ENCODE measurements around the gene ZNF316. TPM values are rescaled to one million over a fixed set of nuclear protein-coding genes. Genes with fewer than 3 reads are reported as not detected.

Gene ZNF316
- 9.1 and 20.3 TPM in 2 replicates for total RNA-seq (2014; rRNA removed; shearing (Covaris generic); ENCODE audit: low replicate concordance)

- Histone ChIP-seq H3K4me3 (ENCODE audit: low read length) (peak within 1 kb of the TSS; percentile 78), H3K27me3 (ENCODE audit: low read length) (no peaks in the 10 kb centered on the region), H3K9ac (ENCODE audit: low read length) (peak within 1 kb of the TSS; percentile 88), H3K9me3 (ENCODE audit: low read length) (no peaks in the 10 kb centered on the region), H2AFZ (ENCODE audit: low read length) (peak within 1 kb of the TSS; percentile 62; the same call in 1 of the 2 replicates), H3K9me2 (replicated peaks; ENCODE audit: insufficient read depth, low read length) (no peaks in the 10 kb centered on the region), H3K79me2 (ENCODE audit: low read length) (peaks cover 42% of the 10 kb centered on the region), H3K4me1 (ENCODE audit: low read length) (peaks cover 16% of the 10 kb centered on the region), H3K36me3 (ENCODE audit: insufficient read depth, low read length) (0 out of 2 replicates have a peak, but pooled peaks cover 6% of the 10 kb centered on the region), H3K4me2 (ENCODE audit: low read depth, low read length, poor library complexity, severe bottlenecking) (peak within 1 kb of the TSS; percentile 92), H4K20me1 (ENCODE audit: insufficient read depth, low read depth, low read length) (peaks cover 10% of the 10 kb centered on the region; the same call in 1 of the 2 replicates), H3K27ac (ENCODE audit: low read length) (peak within 1 kb of the TSS; percentile 15; the same call in 1 of the 2 replicates)
- peak; percentile 84 for DNase-seq
These were observed at the start of gene ZNF316 for GRCh38 chr7:6636741-6637543. ZNF316 (plus strand) TSS chr7:6637318; CDS start chr7:6642410, 5,092 bp downstream.

GRCh38 chr7:6588566-6588965 lies 48.6 kb upstream of the ZNF316 start:
- Histone ChIP-seq H3K4me1 (ENCODE audit: low read length) (peaks cover 17% of the 10 kb centered on the region), H3K27ac (ENCODE audit: low read length) (no peak overlapping the region), H2AFZ (ENCODE audit: low read length) (no peak overlapping the region), H3K36me3 (ENCODE audit: insufficient read depth, low read length) (peaks cover 12% of the 10 kb centered on the region; the same call in 1 of the 2 replicates), H3K4me2 (ENCODE audit: low read depth, low read length, poor library complexity, severe bottlenecking) (no peak overlapping the region), H3K9me2 (replicated peaks; ENCODE audit: insufficient read depth, low read length) (no peaks in the 10 kb centered on the region), H3K79me2 (ENCODE audit: low read length) (peaks cover 18% of the 10 kb centered on the region), H3K27me3 (ENCODE audit: low read length) (no peaks in the 10 kb centered on the region), H3K4me3 (ENCODE audit: low read length) (no peak overlapping the region), H3K9ac (ENCODE audit: low read length) (no peak overlapping the region), H4K20me1 (ENCODE audit: insufficient read depth, low read depth, low read length) (no peaks in the 10 kb centered on the region; the same call in 1 of the 2 replicates), H3K9me3 (ENCODE audit: low read length) (no peaks in the 10 kb centered on the region)
- DNase-seq, result no peak

DNA sequence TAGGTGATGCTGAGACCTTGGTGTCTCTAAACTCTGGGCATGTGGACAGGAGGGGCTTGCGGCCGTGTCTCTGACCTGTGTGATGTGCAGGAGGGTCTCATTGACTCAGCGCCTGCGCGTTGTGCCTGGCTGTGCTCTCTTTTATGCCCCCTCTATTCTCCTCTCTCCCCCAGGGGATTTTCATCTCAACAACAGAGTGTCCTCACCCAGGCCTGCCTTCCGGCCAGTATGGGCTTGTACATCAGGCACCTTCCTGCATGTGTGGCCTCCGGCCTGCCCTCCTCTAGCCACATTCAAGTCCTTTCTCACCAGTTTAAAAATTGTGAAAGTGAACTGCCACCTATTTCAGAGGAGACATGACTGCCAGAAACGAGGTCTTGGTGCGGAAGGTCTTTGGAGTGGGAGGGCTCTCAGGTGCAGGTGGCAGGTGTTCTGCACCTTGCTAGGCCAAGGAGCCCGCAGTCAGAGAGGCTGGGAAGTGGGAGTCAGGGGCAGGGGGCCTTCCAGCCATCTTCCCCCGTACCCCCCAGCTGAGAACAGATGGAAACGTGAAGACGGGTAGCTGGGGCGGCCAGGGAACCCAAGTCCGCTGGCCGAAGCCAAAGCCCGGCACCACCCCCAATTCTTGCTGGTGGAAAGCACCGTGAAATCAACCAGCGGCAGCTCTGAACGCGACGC lies 47.8 kb upstream of the ZNF316 start:
- H4K20me1 ChIP-seq (ENCODE audit: insufficient read depth, low read depth, low read length), result no peaks in the 10 kb centered on the region; the same call in 1 of the 2 replicates
- H3K9me2 ChIP-seq (replicated peaks; ENCODE audit: insufficient read depth, low read length), result no peaks in the 10 kb centered on the region
- no peaks in the 10 kb centered on the region for H3K9me3 ChIP-seq (ENCODE audit: low read length)
- H3K9ac ChIP-seq (ENCODE audit: low read length), result peak overlapping the region; percentile 95
- peaks cover 18% of the 10 kb centered on the region for H3K79me2 ChIP-seq (ENCODE audit: low read length)
- H3K27me3 ChIP-seq (ENCODE audit: low read length), result no peaks in the 10 kb centered on the region
- peaks cover 17% of the 10 kb centered on the region for H3K4me1 ChIP-seq (ENCODE audit: low read length)
- H2AFZ ChIP-seq (ENCODE audit: low read length), result peak overlapping the region; percentile 52; the same call in 1 of the 2 replicates
- no peak overlapping the region for H3K27ac ChIP-seq (ENCODE audit: low read length)
- peak overlapping the region; percentile 45; the same call in 1 of the 2 replicates for H3K4me3 ChIP-seq (ENCODE audit: low read length)
- DNase-seq, result no peak
- peak overlapping the region; percentile 60 for H3K4me2 ChIP-seq (ENCODE audit: low read depth, low read length, poor library complexity, severe bottlenecking)
- H3K36me3 ChIP-seq (ENCODE audit: insufficient read depth, low read length), result peaks cover 13% of the 10 kb centered on the region; the same call in 1 of the 2 replicates

- peak within 1 kb of the TSS; percentile 64; the same call in 1 of the 2 replicates for H2AFZ ChIP-seq (ENCODE audit: low read length)
- H4K20me1 ChIP-seq (ENCODE audit: insufficient read depth, low read depth, low read length), result no peaks in the 10 kb centered on the region; the same call in 1 of the 2 replicates
- H3K4me1 ChIP-seq (ENCODE audit: low read length), result peaks cover 17% of the 10 kb centered on the region
- no peaks in the 10 kb centered on the region for H3K27me3 ChIP-seq (ENCODE audit: low read length)
- H3K4me3 ChIP-seq (ENCODE audit: low read length), result peak within 1 kb of the TSS; percentile 81
- peak within 1 kb of the TSS; percentile 95 for H3K9ac ChIP-seq (ENCODE audit: low read length)
- H3K27ac ChIP-seq (ENCODE audit: low read length), result peak within 1 kb of the TSS; percentile 53; the same call in 1 of the 2 replicates
- H3K4me2 ChIP-seq (ENCODE audit: low read depth, low read length, poor library complexity, severe bottlenecking), result peak within 1 kb of the TSS; percentile 84
- H3K79me2 ChIP-seq (ENCODE audit: low read length), result peaks cover 18% of the 10 kb centered on the region
- H3K36me3 ChIP-seq (ENCODE audit: insufficient read depth, low read length), result peaks cover 17% of the 10 kb centered on the region; the same call in 1 of the 2 replicates
- DNase-seq, result peak; percentile 93
- no peaks in the 10 kb centered on the region for H3K9me2 ChIP-seq (replicated peaks; ENCODE audit: insufficient read depth, low read length)
- no peaks in the 10 kb centered on the region for H3K9me3 ChIP-seq (ENCODE audit: low read length)
These were observed 47.1 kb upstream of the ZNF316 start, which contains the start of gene INTS15 for GRCh38 chr7:6589829-6590644. INTS15 (plus strand) TSS chr7:6590021; CDS start chr7:6590284, 263 bp downstream.

- H3K27me3 ChIP-seq (ENCODE audit: low read length), result no peaks in the 10 kb centered on the region
- peaks cover 18% of the 10 kb centered on the region for H3K79me2 ChIP-seq (ENCODE audit: low read length)
- no peak for DNase-seq
- peak overlapping the region; percentile 81 for H3K4me3 ChIP-seq (ENCODE audit: low read length)
- peaks cover 18% of the 10 kb centered on the region; the same call in 1 of the 2 replicates for H3K36me3 ChIP-seq (ENCODE audit: insufficient read depth, low read length)
- H2AFZ ChIP-seq (ENCODE audit: low read length), result peak overlapping the region; percentile 64; the same call in 1 of the 2 replicates
- H3K9ac ChIP-seq (ENCODE audit: low read length), result peak overlapping the region; percentile 95
- no peaks in the 10 kb centered on the region; the same call in 1 of the 2 replicates for H4K20me1 ChIP-seq (ENCODE audit: insufficient read depth, low read depth, low read length)
- H3K4me1 ChIP-seq (ENCODE audit: low read length), result peaks cover 17% of the 10 kb centered on the region
- H3K9me3 ChIP-seq (ENCODE audit: low read length), result no peaks in the 10 kb centered on the region
- H3K27ac ChIP-seq (ENCODE audit: low read length), result peak overlapping the region; percentile 53; the same call in 1 of the 2 replicates
- H3K9me2 ChIP-seq (replicated peaks; ENCODE audit: insufficient read depth, low read length), result no peaks in the 10 kb centered on the region
- peak overlapping the region; percentile 84 for H3K4me2 ChIP-seq (ENCODE audit: low read depth, low read length, poor library complexity, severe bottlenecking)
These were observed 46.4 kb upstream of the ZNF316 start for GRCh38 chr7:6590645-6591110.

GRCh38 chr7:6600093-6600492 lies 37.0 kb upstream of the ZNF316 start:
- no peak overlapping the region for H3K4me2 ChIP-seq (ENCODE audit: low read depth, low read length, poor library complexity, severe bottlenecking)
- H3K36me3 ChIP-seq (ENCODE audit: insufficient read depth, low read length), result peaks cover 20% of the 10 kb centered on the region; the same call in 1 of the 2 replicates
- no peak overlapping the region for H3K4me3 ChIP-seq (ENCODE audit: low read length)
- H3K27ac ChIP-seq (ENCODE audit: low read length), result no peak overlapping the region
- no peaks in the 10 kb centered on the region for H3K9me3 ChIP-seq (ENCODE audit: low read length)
- H4K20me1 ChIP-seq (ENCODE audit: insufficient read depth, low read depth, low read length), result no peaks in the 10 kb centered on the region
- H3K9me2 ChIP-seq (replicated peaks; ENCODE audit: insufficient read depth, low read length), result no peaks in the 10 kb centered on the region
- no peak overlapping the region for H2AFZ ChIP-seq (ENCODE audit: low read length)
- H3K27me3 ChIP-seq (ENCODE audit: low read length), result no peaks in the 10 kb centered on the region
- no peak overlapping the region for H3K9ac ChIP-seq (ENCODE audit: low read length)
- H3K79me2 ChIP-seq (ENCODE audit: low read length), result peaks cover 2% of the 10 kb centered on the region; the same call in 1 of the 2 replicates
- no peaks in the 10 kb centered on the region for H3K4me1 ChIP-seq (ENCODE audit: low read length)
- no peak for DNase-seq

GRCh38 chr7:6604458-6604857 lies 32.7 kb upstream of the ZNF316 start:
- H3K4me3 ChIP-seq (ENCODE audit: low read length), result no peak overlapping the region
- H3K4me1 ChIP-seq (ENCODE audit: low read length), result no peaks in the 10 kb centered on the region
- H2AFZ ChIP-seq (ENCODE audit: low read length), result no peak overlapping the region
- no peak for DNase-seq
- no peak overlapping the region for H3K27ac ChIP-seq (ENCODE audit: low read length)
- no peaks in the 10 kb centered on the region for H3K79me2 ChIP-seq (ENCODE audit: low read length)
- no peak overlapping the region for H3K9ac ChIP-seq (ENCODE audit: low read length)
- no peaks in the 10 kb centered on the region for H4K20me1 ChIP-seq (ENCODE audit: insufficient read depth, low read depth, low read length)
- H3K9me2 ChIP-seq (replicated peaks; ENCODE audit: insufficient read depth, low read length), result no peaks in the 10 kb centered on the region
- H3K9me3 ChIP-seq (ENCODE audit: low read length), result no peaks in the 10 kb centered on the region
- H3K4me2 ChIP-seq (ENCODE audit: low read depth, low read length, poor library complexity, severe bottlenecking), result no peak overlapping the region
- H3K36me3 ChIP-seq (ENCODE audit: insufficient read depth, low read length), result peaks cover 13% of the 10 kb centered on the region; the same call in 1 of the 2 replicates
- H3K27me3 ChIP-seq (ENCODE audit: low read length), result no peaks in the 10 kb centered on the region
